Measurements from ENCODE around the gene PGA4.
"Not testable (repeated sequence)": the region's sequence is repeated elsewhere in the genome, so short reads cannot be mapped to it uniquely, and the experiment has no call there.

Gene PGA4

DNA sequence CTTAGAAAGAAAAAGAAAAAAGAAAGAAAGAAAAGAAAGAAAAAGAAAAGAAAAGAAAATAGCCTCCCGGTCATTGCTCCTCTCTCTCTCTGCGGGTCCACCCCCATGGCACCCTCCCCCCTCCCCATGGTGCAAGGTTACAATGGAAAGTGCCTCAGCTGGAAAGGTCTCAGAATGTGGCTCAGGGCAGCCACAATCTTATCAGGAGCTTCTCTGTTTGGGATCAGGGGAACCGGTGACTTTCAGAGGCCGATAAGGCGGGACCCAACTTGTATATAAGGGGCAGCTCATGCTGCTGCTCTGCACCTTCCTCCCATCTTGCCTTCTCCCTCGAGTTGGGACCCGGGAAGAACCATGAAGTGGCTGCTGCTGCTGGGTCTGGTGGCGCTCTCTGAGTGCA is at the start of gene PGA4:
TSS of gene PGA4 (plus strand) at position 301 of the 400 bp plus-strand sequence. CDS start at position 355, 54 bp downstream.
- DNase-seq, result not testable (repeated sequence)

DNA sequence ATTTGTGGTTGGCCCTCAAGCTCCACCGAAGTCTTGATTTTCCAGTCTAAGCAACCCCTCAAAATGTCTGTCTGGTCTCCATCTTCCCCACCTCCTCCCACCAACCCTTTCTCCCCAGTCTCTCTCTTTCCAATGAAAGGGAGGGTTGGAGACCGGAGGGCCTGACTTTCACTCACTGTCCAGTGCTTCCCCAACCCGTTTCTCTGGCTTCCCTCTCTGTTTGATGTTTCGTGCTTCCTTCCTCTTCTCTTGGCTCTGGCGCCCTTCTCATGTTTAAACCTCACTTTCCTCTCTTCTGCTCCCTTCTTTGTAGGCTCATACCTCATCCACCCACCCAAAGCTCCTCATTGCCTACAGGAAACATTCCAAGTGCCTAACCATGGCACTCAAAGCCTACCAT is 49.8 kb upstream of the PGA4 start:
- DNase-seq, result no peak

GRCh38 chr11:61172888-61173287 is 49.3 kb upstream of the PGA4 start:
- no peak for DNase-seq

- peak; percentile 65 for DNase-seq
Observed at GRCh38 chr11:61173456-61173855, 48.7 kb upstream of the PGA4 start.

DNA sequence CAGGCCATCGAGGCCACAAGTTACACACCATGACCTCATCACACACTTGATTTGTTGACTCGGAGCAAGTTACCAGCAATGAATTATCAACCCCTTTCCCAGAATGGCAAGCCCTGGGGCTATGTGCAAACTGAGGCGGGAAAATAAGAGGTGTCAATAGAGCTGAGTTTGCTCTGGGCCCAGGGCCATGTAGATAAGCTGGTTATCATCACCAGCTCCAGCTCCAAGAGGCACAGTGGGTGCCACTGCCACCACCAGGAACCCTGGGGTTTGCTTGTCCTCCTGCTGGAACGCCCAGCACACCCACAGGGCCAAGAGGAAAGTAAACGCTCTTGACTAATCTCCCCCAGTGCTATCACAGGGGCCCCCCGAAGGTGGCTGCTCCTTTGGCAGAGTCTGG is 47.9 kb upstream of the PGA4 start:
- DNase-seq, result no peak

DNA sequence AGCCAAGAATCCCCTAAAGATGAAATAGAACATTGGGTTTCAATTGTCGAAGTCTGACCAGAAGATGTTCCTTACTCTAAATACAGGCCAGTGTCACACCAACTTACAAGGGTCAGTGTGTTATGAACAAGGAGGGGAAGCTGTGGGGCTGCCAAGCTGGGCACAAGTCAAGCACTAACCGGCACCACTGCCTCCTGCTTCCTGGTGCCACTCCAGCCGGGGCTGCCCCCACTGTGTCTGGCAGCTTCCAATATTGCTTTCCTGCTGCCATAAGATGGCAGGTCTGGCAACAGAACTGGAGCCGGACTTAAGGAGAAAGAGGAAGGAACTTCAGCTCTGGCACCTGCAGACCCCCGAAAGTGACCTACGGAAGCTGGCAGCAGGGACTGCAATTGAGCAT is 47.2 kb upstream of the PGA4 start:
- DNase-seq, result no peak

DNA sequence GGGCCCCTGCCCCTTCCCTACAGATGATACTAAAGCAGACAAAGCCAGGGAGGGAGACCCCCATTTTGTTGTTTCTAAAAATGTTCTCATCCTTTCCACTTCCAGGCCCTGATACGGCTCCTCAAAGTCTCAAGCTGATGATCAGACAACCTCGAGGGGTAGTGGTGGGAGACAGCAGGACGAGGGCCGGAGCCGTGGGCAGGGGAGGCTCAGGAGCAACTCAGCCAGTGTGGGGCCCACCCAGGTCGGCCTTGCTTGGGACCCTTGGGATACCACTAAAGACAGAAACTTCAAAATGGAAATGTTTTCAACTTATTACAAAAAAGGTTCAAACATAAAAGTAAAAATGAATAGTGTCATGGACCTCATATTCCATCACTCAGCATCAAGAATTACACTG is 45.7 kb upstream of the PGA4 start:
- no peak for DNase-seq

- not testable (repeated sequence) for DNase-seq
Observed at GRCh38 chr11:61180205-61180604, 41.9 kb upstream of the PGA4 start.

GRCh38 chr11:61181489-61181888 is 40.7 kb upstream of the PGA4 start:
- DNase-seq, result peak; percentile 7

- no peak for DNase-seq
Observed at GRCh38 chr11:61183645-61184044, 38.5 kb upstream of the PGA4 start.

- DNase-seq, result no peak
Observed at GRCh38 chr11:61186504-61186903, 35.6 kb upstream of the PGA4 start.

- peak; percentile 91 for DNase-seq
Observed at GRCh38 chr11:61187505-61188130, 34.5 kb upstream of the PGA4 start.

DNA sequence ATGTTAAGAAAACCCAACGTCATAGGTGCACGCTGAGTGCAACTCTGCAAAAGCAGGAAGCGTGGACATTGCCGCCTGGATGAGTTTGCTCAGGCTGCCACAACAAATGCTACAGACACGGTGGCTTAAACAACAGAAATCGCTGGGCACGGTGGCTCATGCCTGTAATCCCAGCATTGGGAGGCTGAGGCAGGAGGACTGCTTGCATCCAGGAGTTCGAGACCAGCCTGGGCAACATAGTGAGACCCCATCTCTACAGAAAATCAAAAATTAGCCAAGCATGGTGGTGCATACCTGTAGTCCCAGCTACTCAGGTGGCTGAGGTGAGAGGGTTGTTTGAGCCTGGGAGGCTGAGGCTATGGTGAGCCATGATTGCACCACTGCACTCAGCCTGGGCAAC is 32.2 kb upstream of the PGA4 start:
- no peak for DNase-seq

- peak; percentile 82 for DNase-seq
Observed at GRCh38 chr11:61193596-61193995, 28.6 kb upstream of the PGA4 start.

GRCh38 chr11:61194169-61194671 is 27.9 kb upstream of the PGA4 start:
- DNase-seq, result no peak

GRCh38 chr11:61194981-61195695 is 27.0 kb upstream of the PGA4 start:
- peak; percentile 8 for DNase-seq

DNA sequence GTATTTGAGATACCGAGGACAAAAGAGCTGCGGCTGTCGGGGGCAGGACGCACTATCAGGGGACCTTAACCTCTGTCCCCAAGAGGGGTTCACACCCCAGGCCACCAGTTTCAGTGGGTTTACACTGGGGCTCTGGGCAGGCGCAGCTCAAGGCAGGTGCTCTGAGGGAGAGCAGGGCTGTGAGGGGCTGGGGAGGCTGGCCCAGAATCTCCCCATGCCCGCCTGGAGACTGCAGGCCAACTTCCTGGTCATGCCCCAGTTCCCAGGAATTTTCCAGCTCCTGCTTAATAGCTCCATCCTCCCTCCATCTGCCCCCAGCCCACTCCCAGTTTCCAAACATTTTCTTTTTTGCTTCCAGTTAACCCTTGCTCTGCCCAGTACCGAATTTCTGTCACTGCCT is 26.4 kb upstream of the PGA4 start:
- DNase-seq, result no peak

- no peak for DNase-seq
Observed at GRCh38 chr11:61198361-61198760, 23.8 kb upstream of the PGA4 start.

DNA sequence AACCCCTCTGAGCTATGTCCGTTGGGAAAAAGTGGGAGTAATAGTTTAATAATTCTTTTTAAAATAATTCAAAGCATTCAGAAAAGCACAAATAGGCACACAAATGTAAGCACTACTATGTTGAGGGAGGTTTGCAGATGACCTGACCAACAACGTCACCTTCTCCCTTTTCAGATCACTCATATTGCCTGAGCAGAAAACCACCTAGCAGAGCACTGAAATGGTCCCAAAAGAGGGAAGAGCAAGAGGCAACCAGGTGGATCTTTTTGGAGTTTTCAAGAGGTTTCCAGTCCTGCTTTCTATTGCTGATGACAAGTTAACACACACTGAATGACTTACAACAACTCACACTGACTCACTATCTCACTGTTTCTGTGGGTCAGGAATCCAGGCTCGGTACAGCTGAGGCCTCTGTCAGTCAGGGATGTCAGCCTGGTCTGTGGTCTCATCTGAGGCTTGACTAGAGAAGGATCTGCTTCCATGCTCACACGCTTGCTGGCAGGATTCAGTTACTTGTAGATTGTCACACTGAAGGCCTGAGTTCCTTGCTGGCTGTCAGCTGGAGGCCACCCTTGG is 23.1 kb upstream of the PGA4 start:
- no peak for DNase-seq

DNA sequence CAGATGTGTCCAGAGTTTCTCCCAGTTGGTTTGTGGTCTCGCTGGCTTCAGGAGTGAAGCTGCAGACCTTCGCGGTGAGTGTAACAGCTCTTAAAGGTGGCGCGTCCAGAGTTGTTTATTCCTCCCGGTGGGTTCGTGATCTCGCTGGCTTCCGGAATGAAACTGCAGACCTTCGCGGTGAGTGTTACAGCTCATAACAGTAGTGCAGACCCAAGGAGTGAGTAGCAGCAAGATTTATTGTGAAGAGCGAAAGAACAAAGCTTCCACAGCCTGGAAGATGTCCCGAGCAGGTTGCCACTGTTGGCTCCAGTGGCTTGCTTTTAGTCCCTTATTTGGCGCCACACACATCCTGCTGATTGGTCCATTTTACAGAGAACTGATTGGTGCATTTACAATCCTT is 20.7 kb upstream of the PGA4 start:
- no peak for DNase-seq

- not testable (repeated sequence) for DNase-seq
Observed at GRCh38 chr11:61202950-61203746, 19.0 kb upstream of the PGA4 start, which contains the start of gene PGA3. Gene PGA3, plus strand, starts transcription at chr11:61203515. Its CDS starts 50 bp downstream, at chr11:61203565.

DNA sequence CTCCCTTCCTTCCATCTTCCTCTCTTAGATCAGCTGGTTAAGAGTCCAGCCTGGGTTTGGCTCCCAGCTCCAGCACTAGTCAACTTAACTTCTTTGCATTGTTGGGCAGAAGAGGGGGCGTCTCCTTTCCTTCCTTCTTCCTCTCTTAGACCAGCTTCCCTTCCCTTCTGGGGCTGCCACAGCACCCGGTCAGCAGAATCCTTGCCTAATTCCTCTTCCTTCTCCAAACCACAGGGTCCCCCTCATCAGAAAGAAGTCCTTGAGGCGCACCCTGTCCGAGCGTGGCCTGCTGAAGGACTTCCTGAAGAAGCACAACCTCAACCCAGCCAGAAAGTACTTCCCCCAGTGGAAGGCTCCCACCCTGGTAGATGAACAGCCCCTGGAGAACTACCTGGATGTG is 18.3 kb upstream of the PGA4 start:
- DNase-seq, result not testable (repeated sequence)

GRCh38 chr11:61204502-61205059 is 17.6 kb upstream of the PGA4 start:
- DNase-seq, result not testable (repeated sequence)

All from NCI-H82 (cell line).